GM23338 (cell line): ENCODE results near the gene CTSW. TPM values are rescaled to one million over a fixed set of nuclear protein-coding genes. Genes with fewer than 3 reads are reported as not detected.

ENCODE experiments used
- ATAC-seq: fragments of 200-7000 bp; cut with Tn5 transposase; 3 replicates; pipeline ENCODE4 v1.9.1; 2020
- DNase-seq: peaks from one replicate; pipeline ENCODE4 v3.0.0-alpha.2; 2015; ENCODE audit warnings: low spot score
- H2AFZ ChIP-seq: fragments of 200-600 bp; sonication (generic); 2 replicates; pipeline ENCODE4 v1.8.0; 2016; ENCODE audit warnings: antibody characterized with exemption, mild to moderate bottlenecking, moderate library complexity
- H3F3A ChIP-seq: fragments of 200-600 bp; sonication (generic); replicated peaks from 2 replicates; pipeline ENCODE4 v1.8.0; 2017; ENCODE audit warnings: antibody characterized with exemption, mixed run types, low read depth
- H3K27ac ChIP-seq: fragments of 200-600 bp; sonication (generic); 2 replicates; pipeline ENCODE4 v1.6.1; 2016; ENCODE audit warnings: low read depth
- H3K27me3 ChIP-seq: fragments of 200-600 bp; sonication (generic); 2 replicates; pipeline ENCODE4 v1.8.0; 2016; ENCODE audit warnings: mild to moderate bottlenecking, mixed run types, moderate library complexity; ENCODE audit not compliant: insufficient read depth
- H3K36me3 ChIP-seq: fragments of 200-600 bp; sonication (generic); 2 replicates; pipeline ENCODE4 v1.8.0; 2016; ENCODE audit warnings: mild to moderate bottlenecking; ENCODE audit not compliant: insufficient read depth
- H3K4me1 ChIP-seq: fragments of 200-600 bp; sonication (generic); 2 replicates; pipeline ENCODE4 v1.8.0; 2016; ENCODE audit warnings: mild to moderate bottlenecking, moderate library complexity; ENCODE audit not compliant: insufficient read depth
- H3K4me2 ChIP-seq: fragments of 200-600 bp; sonication (generic); 2 replicates; pipeline ENCODE4 v1.7.1; 2017; ENCODE audit warnings: mixed run types
- H3K4me3 ChIP-seq: fragments of 200-600 bp; sonication (generic); 2 replicates; pipeline ENCODE4 v1.6.1; 2016; ENCODE audit warnings: mixed run types
- H3K79me2 ChIP-seq: fragments of 200-600 bp; sonication (generic); replicated peaks from 2 replicates; pipeline ENCODE4 v1.8.0; 2017; ENCODE audit warnings: mild to moderate bottlenecking; ENCODE audit not compliant: insufficient read depth
- H3K9me2 ChIP-seq: fragments of 200-600 bp; sonication (generic); 2 replicates; pipeline ENCODE4 v1.8.0; 2017; ENCODE audit not compliant: insufficient read depth
- H4K20me1 ChIP-seq: fragments of 200-600 bp; sonication (generic); replicated peaks from 2 replicates; pipeline ENCODE4 v1.8.0; 2017; ENCODE audit warnings: mild to moderate bottlenecking; ENCODE audit not compliant: insufficient read depth
- H3K27ac Mint-ChIP-seq: 2 replicates; pipeline ENCODE4 v1.8.0; 2020; ENCODE audit warnings: inconsistent platforms, mild to moderate bottlenecking, moderate library complexity, mixed read lengths
- H3K27me3 Mint-ChIP-seq: 3 replicates; pipeline ENCODE4 v1.8.0; 2022; ENCODE audit warnings: low read depth, mild to moderate bottlenecking, moderate library complexity, mixed read lengths, inconsistent platforms; ENCODE audit not compliant: insufficient read depth, poor library complexity
- H3K36me3 Mint-ChIP-seq: 3 replicates; pipeline ENCODE4 v1.8.0; 2021; ENCODE audit warnings: low read depth, mild to moderate bottlenecking, inconsistent platforms, moderate library complexity, mixed read lengths
- H3K4me1 Mint-ChIP-seq: 3 replicates; pipeline ENCODE4 v1.8.0; 2020; ENCODE audit warnings: mild to moderate bottlenecking, inconsistent platforms, mixed read lengths
- H3K4me3 Mint-ChIP-seq: 3 replicates; pipeline ENCODE4 v1.8.0; 2021; ENCODE audit warnings: moderate library complexity, mild to moderate bottlenecking, inconsistent platforms, mixed read lengths
- H3K9me3 Mint-ChIP-seq: 3 replicates; pipeline ENCODE4 v1.8.0; 2020; ENCODE audit warnings: moderate library complexity, mild to moderate bottlenecking, inconsistent platforms, mixed read lengths
- CREB1 ChIP-seq: fragments of 250-450 bp; sonication (Bioruptor Pico); IDR thresholded peaks from 2 replicates; pipeline ENCODE4 v1.5.0; 2020; ENCODE audit warnings: low read depth, mild to moderate bottlenecking, moderate library complexity
- EZH2phosphoT487 ChIP-seq: fragments of 200-600 bp; sonication (generic); IDR thresholded peaks from one replicate; pipeline ENCODE4 v1.8.1; 2018; ENCODE audit warnings: antibody characterized with exemption; ENCODE audit not compliant: unreplicated experiment
- JUNB ChIP-seq: IDR thresholded peaks from one replicate; pipeline ENCODE4 v1.6.1; 2016; ENCODE audit warnings: antibody characterized with exemption; ENCODE audit not compliant: unreplicated experiment
- POLR2AphosphoS5 ChIP-seq: IDR thresholded peaks from 2 replicates; pipeline ENCODE4 v1.6.1; 2016; ENCODE audit warnings: antibody characterized with exemption, low read depth
- STAT1 ChIP-seq: IDR thresholded peaks from one replicate; pipeline ENCODE4 v1.6.1; 2016; ENCODE audit warnings: antibody characterized with exemption; ENCODE audit not compliant: unreplicated experiment
- ZNF114 ChIP-seq: fragments of 250-450 bp; sonication (Bioruptor Pico); IDR thresholded peaks from 2 replicates; pipeline ENCODE4 v1.5.0; 2020; ENCODE audit warnings: mild to moderate bottlenecking, moderate library complexity
- ZNF331 ChIP-seq: fragments of 250-450 bp; sonication (Bioruptor Pico); IDR thresholded peaks from 2 replicates; pipeline ENCODE4 v1.5.0; 2020; ENCODE audit warnings: low read depth, mild to moderate bottlenecking, moderate library complexity
- ZNF462 ChIP-seq: fragments of 250-450 bp; sonication (Bioruptor Pico); IDR thresholded peaks from 2 replicates; pipeline ENCODE4 v1.5.0; 2020; ENCODE audit warnings: mild to moderate bottlenecking, moderate library complexity
- polyA plus RNA-seq: library from polyadenylated mRNA; unstranded; fragments of >200 nt; fragmentation: Nextera tagmentation; extraction: Ambion mirVana; gene quantifications from 2 replicates; pipeline ENCODE4 v1.2.1, GENCODE V29; 2016
- total RNA-seq: library from RNA; depleted of rRNA; stranded (reverse); fragments of >200 nt; shearing (Covaris generic); gene quantifications from 2 replicates; pipeline ENCODE4 v1.2.3, GENCODE V29; 2014
- TF ChIP-seq, protein P1 (sequence below): IDR thresholded peaks from 2 replicates; pipeline ENCODE4 v1.6.1; 2016; ENCODE audit warnings: antibody characterized with exemption
- TF ChIP-seq, protein P2 (sequence below): IDR thresholded peaks from one replicate; pipeline ENCODE4 v1.6.1; 2018; ENCODE audit warnings: antibody characterized with exemption; ENCODE audit not compliant: unreplicated experiment

CTSW gene
- total and polyA plus RNA-seq, 2 experiments from 2014 or later, result not detected

GRCh38 chr11:65849771-65850216, 29.8 kb upstream of the CTSW start:
- no peak overlapping the region for H3K4me3 ChIP-seq
- ATAC-seq (no peak), DNase-seq (no peak)
- H3K4me2 ChIP-seq, result no peak overlapping the region
- TF ChIP-seq, protein P1, sequence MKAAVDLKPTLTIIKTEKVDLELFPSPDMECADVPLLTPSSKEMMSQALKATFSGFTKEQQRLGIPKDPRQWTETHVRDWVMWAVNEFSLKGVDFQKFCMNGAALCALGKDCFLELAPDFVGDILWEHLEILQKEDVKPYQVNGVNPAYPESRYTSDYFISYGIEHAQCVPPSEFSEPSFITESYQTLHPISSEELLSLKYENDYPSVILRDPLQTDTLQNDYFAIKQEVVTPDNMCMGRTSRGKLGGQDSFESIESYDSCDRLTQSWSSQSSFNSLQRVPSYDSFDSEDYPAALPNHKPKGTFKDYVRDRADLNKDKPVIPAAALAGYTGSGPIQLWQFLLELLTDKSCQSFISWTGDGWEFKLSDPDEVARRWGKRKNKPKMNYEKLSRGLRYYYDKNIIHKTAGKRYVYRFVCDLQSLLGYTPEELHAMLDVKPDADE, result no peak
- TF ChIP-seq CREB1 (CRISPR knock-in tag) (no peak), ZNF331 (no peak), ZNF114 (CRISPR knock-in tag) (no peak), POLR2AphosphoS5 (no peak), JUNB (no peak), STAT1 (no peak), EZH2phosphoT487 (no peak)
- TF ChIP-seq, protein P2, sequence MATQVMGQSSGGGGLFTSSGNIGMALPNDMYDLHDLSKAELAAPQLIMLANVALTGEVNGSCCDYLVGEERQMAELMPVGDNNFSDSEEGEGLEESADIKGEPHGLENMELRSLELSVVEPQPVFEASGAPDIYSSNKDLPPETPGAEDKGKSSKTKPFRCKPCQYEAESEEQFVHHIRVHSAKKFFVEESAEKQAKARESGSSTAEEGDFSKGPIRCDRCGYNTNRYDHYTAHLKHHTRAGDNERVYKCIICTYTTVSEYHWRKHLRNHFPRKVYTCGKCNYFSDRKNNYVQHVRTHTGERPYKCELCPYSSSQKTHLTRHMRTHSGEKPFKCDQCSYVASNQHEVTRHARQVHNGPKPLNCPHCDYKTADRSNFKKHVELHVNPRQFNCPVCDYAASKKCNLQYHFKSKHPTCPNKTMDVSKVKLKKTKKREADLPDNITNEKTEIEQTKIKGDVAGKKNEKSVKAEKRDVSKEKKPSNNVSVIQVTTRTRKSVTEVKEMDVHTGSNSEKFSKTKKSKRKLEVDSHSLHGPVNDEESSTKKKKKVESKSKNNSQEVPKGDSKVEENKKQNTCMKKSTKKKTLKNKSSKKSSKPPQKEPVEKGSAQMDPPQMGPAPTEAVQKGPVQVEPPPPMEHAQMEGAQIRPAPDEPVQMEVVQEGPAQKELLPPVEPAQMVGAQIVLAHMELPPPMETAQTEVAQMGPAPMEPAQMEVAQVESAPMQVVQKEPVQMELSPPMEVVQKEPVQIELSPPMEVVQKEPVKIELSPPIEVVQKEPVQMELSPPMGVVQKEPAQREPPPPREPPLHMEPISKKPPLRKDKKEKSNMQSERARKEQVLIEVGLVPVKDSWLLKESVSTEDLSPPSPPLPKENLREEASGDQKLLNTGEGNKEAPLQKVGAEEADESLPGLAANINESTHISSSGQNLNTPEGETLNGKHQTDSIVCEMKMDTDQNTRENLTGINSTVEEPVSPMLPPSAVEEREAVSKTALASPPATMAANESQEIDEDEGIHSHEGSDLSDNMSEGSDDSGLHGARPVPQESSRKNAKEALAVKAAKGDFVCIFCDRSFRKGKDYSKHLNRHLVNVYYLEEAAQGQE, result no peak
- H4K20me1 ChIP-seq, result peaks cover 14% of the 10 kb centered on the region
- H3K4me1 ChIP-seq, result no peaks in the 10 kb centered on the region; the same call in 1 of the 2 replicates
- no peak overlapping the region for H3K4me3 Mint-ChIP-seq
- H3F3A ChIP-seq, result peaks cover 37% of the 10 kb centered on the region
- H3K36me3 Mint-ChIP-seq, result peaks cover 42% of the 10 kb centered on the region
- H3K27ac Mint-ChIP-seq, result no peak overlapping the region
- H3K9me2 ChIP-seq, result no peaks in the 10 kb centered on the region
- H3K9me3 Mint-ChIP-seq, result peaks cover 12% of the 10 kb centered on the region
- peaks cover 49% of the 10 kb centered on the region for H3K27me3 Mint-ChIP-seq
- no peak overlapping the region for H2AFZ ChIP-seq
- peaks cover 13% of the 10 kb centered on the region for H3K79me2 ChIP-seq
- peaks cover 13% of the 10 kb centered on the region; the same call in 2 of the 3 replicates for H3K4me1 Mint-ChIP-seq
- H3K27ac ChIP-seq, result no peak overlapping the region
- peaks cover 15% of the 10 kb centered on the region for H3K36me3 ChIP-seq
- H3K27me3 ChIP-seq, result no peaks in the 10 kb centered on the region

- Histone ChIP-seq H3K36me3 (peaks cover 22% of the 10 kb centered on the region), H4K20me1 (peaks cover 19% of the 10 kb centered on the region), H3K27ac (no peak overlapping the region), H3K4me2 (no peak overlapping the region), H3F3A (peaks cover 43% of the 10 kb centered on the region), H3K9me2 (no peaks in the 10 kb centered on the region), H3K4me3 (no peak overlapping the region), H2AFZ (no peak overlapping the region), H3K4me1 (no peaks in the 10 kb centered on the region; the same call in 1 of the 2 replicates), H3K79me2 (peaks cover 18% of the 10 kb centered on the region), H3K27me3 (no peaks in the 10 kb centered on the region)
- DNase-seq (no peak), ATAC-seq (no peak)
- H3K4me1 Mint-ChIP-seq, result peaks cover 14% of the 10 kb centered on the region; the same call in 2 of the 3 replicates
- peaks cover 49% of the 10 kb centered on the region for H3K36me3 Mint-ChIP-seq
- H3K27ac Mint-ChIP-seq, result no peak overlapping the region
- H3K4me3 Mint-ChIP-seq, result no peak overlapping the region
- peaks cover 51% of the 10 kb centered on the region for H3K27me3 Mint-ChIP-seq
- peaks cover 12% of the 10 kb centered on the region for H3K9me3 Mint-ChIP-seq
- TF ChIP-seq ZNF331, result no peak
- no peak for TF ChIP-seq ZNF114 (CRISPR knock-in tag)
- TF ChIP-seq ZNF462 (CRISPR knock-in tag), result no peak
- no peak for TF ChIP-seq EZH2phosphoT487
Observed at GRCh38 chr11:65850217-65851082, 29.2 kb upstream of the CTSW start.
